Brain microvascular endothelial cell (primary cell): ENCODE data around the gene ZNF518A.
"Not testable (repeated sequence)": the region's sequence is repeated elsewhere in the genome, so short reads cannot be mapped to it uniquely, and the experiment has no call there.

Experiments used
- DNase-seq: peaks from one replicate; pipeline ENCODE4 v3.0.0-alpha.2; 2020
- H3K27ac ChIP-seq: fragments of 250-450 bp; sonication (Bioruptor Pico); 2 replicates; pipeline ENCODE4 v1.5.1; 2020; ENCODE audit warnings: mild to moderate bottlenecking, moderate library complexity
- H3K27me3 ChIP-seq: fragments of 250-450 bp; sonication (Bioruptor Pico); replicated peaks from 2 replicates; pipeline ENCODE4 v1.5.1; 2020; ENCODE audit warnings: mild to moderate bottlenecking
- H3K36me3 ChIP-seq: fragments of 250-450 bp; sonication (Bioruptor Pico); replicated peaks from 2 replicates; pipeline ENCODE4 v1.5.1; 2020; ENCODE audit warnings: mild to moderate bottlenecking
- H3K4me3 ChIP-seq: 2 replicates; pipeline ENCODE4 v1.5.1; 2011; ENCODE audit warnings: low read depth, mild to moderate bottlenecking, control low read depth, low read length, moderate library complexity
- in situ Hi-C: cut with HindIII; loops from 2 replicates; pipeline ENCODE4 v1.10.0; 2017; ENCODE audit warnings: low sequenced_read_pairs, low pct_ligation_motif_present
- TF ChIP-seq, protein P1 (sequence below): IDR thresholded peaks from 2 replicates; pipeline ENCODE4 v1.5.1; 2011; ENCODE audit warnings: low read depth, mild to moderate bottlenecking, moderate library complexity, low read length, control low read depth, inconsistent platforms; ENCODE audit errors: missing control alignments

ZNF518A gene

DNA sequence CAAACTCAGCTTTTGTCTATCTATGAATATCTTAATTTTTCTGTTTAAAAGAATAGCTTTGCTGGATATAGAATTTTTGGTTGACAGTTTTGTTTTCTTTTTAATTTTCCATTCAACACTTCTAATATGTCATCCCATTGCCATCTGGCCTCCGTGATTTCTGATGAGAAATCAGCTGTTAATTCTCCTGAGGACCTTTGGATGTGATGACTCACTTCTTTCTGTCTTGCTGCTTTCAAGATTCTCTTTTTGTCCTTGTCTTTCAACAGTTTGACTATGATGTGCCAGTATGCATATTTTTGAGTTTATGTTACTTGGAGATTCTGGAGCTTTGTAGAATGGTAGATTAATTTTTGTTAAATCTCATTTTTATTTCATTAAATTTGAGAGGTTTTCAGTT is 38.4 kb downstream of the ZNF518A start:
- no peaks in the 10 kb centered on the region for H3K27me3 ChIP-seq
- no peak overlapping the region for H3K27ac ChIP-seq
- H3K36me3 ChIP-seq = no peaks in the 10 kb centered on the region
- H3K4me3 ChIP-seq = no peak overlapping the region
- DNase-seq = no peak
- TF ChIP-seq, protein P1, sequence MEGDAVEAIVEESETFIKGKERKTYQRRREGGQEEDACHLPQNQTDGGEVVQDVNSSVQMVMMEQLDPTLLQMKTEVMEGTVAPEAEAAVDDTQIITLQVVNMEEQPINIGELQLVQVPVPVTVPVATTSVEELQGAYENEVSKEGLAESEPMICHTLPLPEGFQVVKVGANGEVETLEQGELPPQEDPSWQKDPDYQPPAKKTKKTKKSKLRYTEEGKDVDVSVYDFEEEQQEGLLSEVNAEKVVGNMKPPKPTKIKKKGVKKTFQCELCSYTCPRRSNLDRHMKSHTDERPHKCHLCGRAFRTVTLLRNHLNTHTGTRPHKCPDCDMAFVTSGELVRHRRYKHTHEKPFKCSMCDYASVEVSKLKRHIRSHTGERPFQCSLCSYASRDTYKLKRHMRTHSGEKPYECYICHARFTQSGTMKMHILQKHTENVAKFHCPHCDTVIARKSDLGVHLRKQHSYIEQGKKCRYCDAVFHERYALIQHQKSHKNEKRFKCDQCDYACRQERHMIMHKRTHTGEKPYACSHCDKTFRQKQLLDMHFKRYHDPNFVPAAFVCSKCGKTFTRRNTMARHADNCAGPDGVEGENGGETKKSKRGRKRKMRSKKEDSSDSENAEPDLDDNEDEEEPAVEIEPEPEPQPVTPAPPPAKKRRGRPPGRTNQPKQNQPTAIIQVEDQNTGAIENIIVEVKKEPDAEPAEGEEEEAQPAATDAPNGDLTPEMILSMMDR = no peak
- in situ Hi-C loops = no loop called here

DNA sequence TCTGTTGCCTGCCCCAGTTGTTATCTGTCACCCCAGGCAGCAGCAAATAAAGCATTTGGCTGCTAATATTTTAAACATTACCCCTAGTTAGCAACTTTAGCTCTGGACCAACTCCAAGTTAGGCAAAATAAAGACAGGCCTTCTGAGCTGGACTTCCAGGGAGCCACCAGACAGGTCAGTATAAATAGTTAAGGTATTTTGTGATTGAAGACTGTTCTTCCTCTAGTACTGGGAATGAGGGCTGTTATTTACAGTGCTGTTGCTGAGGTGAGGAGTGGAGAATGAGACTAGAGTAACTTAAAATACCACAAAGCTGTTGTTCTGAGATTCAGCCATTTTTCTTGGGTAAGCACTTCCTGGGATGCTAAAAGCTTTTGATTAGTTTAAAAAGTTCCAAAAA is 40.1 kb downstream of the ZNF518A start:
- no peaks in the 10 kb centered on the region for H3K36me3 ChIP-seq
- in situ Hi-C loops = no loop called here
- TF ChIP-seq, protein P1 = no peak
- H3K27me3 ChIP-seq = no peaks in the 10 kb centered on the region
- DNase-seq = no peak
- H3K27ac ChIP-seq = no peak overlapping the region
- H3K4me3 ChIP-seq = no peak overlapping the region

DNA sequence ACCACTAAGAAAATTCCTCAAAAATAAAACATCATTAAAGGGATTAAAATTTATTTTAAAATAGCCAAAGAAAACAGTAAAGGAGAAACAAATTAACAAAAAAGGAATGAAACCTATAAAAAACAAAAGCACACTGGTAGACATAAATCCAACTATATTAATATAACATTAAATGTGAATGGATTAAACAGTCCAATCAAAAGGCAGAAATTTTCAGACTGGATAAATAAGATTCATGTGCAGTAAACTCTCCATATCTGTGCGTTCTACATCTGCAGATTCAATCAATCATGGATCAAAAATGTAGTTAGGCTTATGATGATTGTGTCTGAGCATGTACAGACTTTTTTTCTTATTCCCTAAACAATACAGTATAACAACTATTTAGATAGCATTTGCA is 42.6 kb downstream of the ZNF518A start:
- no peak for DNase-seq
- Histone ChIP-seq H3K27me3 (no peaks in the 10 kb centered on the region), H3K36me3 (no peaks in the 10 kb centered on the region), H3K4me3 (no peak overlapping the region), H3K27ac (no peak overlapping the region)
- TF ChIP-seq, protein P1 = no peak
- in situ Hi-C loops = no loop called here

DNA sequence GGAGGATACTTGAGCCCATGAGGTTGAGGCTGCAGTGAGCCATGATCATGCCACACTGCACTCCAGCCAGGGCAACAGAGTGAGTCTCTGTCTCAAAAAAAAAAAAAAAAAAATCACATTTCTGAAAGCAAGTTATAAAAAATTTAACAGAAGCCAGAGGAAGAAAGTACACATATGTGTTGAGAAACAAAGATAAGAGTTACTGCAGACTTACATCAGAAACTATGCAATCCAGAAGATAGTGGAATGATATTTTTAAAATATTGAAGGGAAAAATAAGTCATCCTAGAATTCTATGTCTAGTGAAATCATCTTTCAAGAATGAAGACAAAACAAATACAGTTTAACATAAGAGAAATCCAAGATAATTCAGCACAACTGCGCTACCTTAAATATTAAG is 46.9 kb downstream of the ZNF518A start:
- Histone ChIP-seq H3K27me3 (no peaks in the 10 kb centered on the region), H3K4me3 (no peak overlapping the region), H3K36me3 (no peaks in the 10 kb centered on the region), H3K27ac (no peak overlapping the region)
- TF ChIP-seq, protein P1 = no peak
- in situ Hi-C loops = no loop called here
- no peak for DNase-seq

DNA sequence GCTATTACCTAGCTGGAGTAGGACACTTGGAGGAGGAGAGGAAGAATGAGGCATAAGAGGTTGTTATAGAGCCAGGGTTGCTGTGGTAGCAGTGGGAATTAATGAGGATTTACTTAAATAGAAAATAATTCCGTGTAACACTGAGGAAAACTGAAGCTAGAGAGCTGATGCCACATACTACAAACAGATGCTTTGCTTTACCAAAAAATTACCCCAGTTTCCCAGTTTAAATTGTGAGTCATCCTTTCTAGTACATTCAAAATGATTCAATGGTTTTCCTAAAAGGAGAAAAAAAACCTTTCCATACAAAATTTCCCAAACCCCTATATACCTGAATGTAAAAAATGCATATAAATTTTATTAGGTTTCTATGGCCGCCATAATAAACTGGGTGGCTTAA is 58.3 kb downstream of the ZNF518A start:
- DNase-seq = no peak
- Histone ChIP-seq H3K36me3 (no peaks in the 10 kb centered on the region), H3K4me3 (no peak overlapping the region), H3K27ac (no peak overlapping the region), H3K27me3 (no peaks in the 10 kb centered on the region)
- in situ Hi-C loops = no loop called here
- TF ChIP-seq, protein P1 = no peak

DNA sequence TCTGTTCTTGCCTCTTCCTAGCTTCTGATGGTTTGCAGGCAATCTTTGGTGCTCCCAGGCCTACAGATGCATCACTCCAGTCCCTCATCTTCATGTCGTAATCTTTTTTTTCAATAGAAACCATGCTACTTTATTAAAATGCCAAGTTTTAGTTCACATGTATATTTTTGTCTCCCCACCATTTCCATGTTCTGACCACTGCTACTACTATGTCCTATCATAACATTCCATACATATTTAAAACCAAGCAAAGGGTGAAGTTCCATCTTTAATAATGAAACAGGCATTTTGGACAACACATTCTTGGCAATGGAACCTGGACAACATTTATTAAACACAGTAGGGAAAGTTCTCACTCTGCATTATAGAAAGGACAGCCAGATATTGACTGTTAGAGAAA is 58.8 kb downstream of the ZNF518A start:
- Histone ChIP-seq H3K27me3 (no peaks in the 10 kb centered on the region), H3K27ac (no peak overlapping the region), H3K4me3 (no peak overlapping the region), H3K36me3 (no peaks in the 10 kb centered on the region)
- DNase-seq = peak; percentile 35
- TF ChIP-seq, protein P1 = no peak
- in situ Hi-C loops = no loop called here

DNA sequence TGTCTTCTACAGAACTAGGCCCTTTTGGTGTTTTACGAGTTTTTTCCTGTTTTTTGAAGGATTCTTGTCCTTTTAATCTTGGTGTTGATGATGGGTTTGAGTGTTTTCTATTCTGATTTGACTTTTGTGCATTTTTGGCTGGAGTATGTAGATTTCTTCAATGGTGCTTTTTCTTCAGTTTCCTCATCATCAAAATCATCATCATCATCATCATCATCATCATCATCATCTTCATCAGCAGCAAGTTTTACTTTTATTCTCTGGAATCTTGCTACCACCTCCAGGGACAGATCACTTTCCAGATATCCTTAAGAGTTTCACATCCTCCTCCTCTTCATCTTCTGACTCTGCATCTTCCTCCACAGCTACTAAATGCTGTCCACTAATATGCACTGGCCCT is 59.4 kb downstream of the ZNF518A start:
- H3K27ac ChIP-seq, H3K27me3 ChIP-seq, DNase-seq, H3K4me3 ChIP-seq, H3K36me3 ChIP-seq, in situ Hi-C loops: not testable (repeated sequence)
